Tibial nerve (tissue), 4 donors: ENCODE data around the gene MYH11.

Experiments used
- CTCF ChIP-seq, 5 experiments: fragments of 200-600 bp in 3 of 5; fragments of 450-650 bp in 2 of 5; sonication (generic) in 3 of 5; IDR thresholded peaks; one replicate each; pipeline ENCODE4 v1.5.1; 2016 to 2019; ENCODE audit warnings: antibody characterized with exemption in 5 of 5, mild to moderate bottlenecking in 3 of 5, moderate library complexity in 2 of 5
- EP300 ChIP-seq, 2 donors: sonication (generic); formaldehyde crosslinking; IDR thresholded peaks; one replicate each; pipeline ENCODE4 v1.6.1; 2017; ENCODE audit warnings: antibody characterized with exemption in 2 of 2, mild to moderate bottlenecking in 1 of 2
- POLR2A ChIP-seq, 2 donors: fragments of 450-650 bp; IDR thresholded peaks; one replicate each; pipeline ENCODE4 v1.6.1; 2017; ENCODE audit warnings: antibody characterized with exemption in 2 of 2, mild to moderate bottlenecking in 2 of 2, moderate library complexity in 2 of 2

GRCh38 chr16:15906439-15906838, 49.6 kb upstream of the MYH11 start:
- TF ChIP-seq CTCF (IDR thresholded peaks at IDR 0.05) (no peak), POLR2A (IDR thresholded peaks at IDR 0.05) (no peak), EP300 (IDR thresholded peaks at IDR 0.05) (no peak)
